ENCODE data around the gene PRPF40B. TPM values are rescaled to one million over a fixed set of nuclear protein-coding genes. Genes with fewer than 3 reads are reported as not detected.
"Not testable (repeated sequence)": the region's sequence is repeated elsewhere in the genome, so short reads cannot be mapped to it uniquely, and the experiment has no call there.

PRPF40B gene
- total RNA-seq, 4 donors from 2014 or later: 3.4 to 10.1 (median 6.7) TPM

- no peak for TF ChIP-seq CTCF (IDR thresholded peaks at IDR 0.05; ENCODE audit: low read depth)
Observed at GRCh38 chr12:49598527-49598926, 24.8 kb upstream of the PRPF40B start.

GRCh38 chr12:49599961-49600360, 23.4 kb upstream of the PRPF40B start:
- TF ChIP-seq CTCF (IDR thresholded peaks at IDR 0.05; ENCODE audit: low read depth): no peak

GRCh38 chr12:49603721-49604120, 19.6 kb upstream of the PRPF40B start:
- no peak for TF ChIP-seq CTCF (IDR thresholded peaks at IDR 0.05; ENCODE audit: low read depth)

- TF ChIP-seq CTCF (IDR thresholded peaks at IDR 0.05; ENCODE audit: low read depth): no peak
Observed at GRCh38 chr12:49604856-49605255, 18.5 kb upstream of the PRPF40B start.

- TF ChIP-seq CTCF (IDR thresholded peaks at IDR 0.05; ENCODE audit: low read depth): not testable (repeated sequence)
Observed at GRCh38 chr12:49605539-49605938, 17.8 kb upstream of the PRPF40B start, which contains the start of gene FAM186B. TSS of gene FAM186B (minus strand) at chr12:49605639. CDS start at chr12:49605477, 162 bp downstream.

- TF ChIP-seq CTCF (IDR thresholded peaks at IDR 0.05; ENCODE audit: low read depth): no peak
Observed at GRCh38 chr12:49609059-49609874, 14.1 kb upstream of the PRPF40B start.

GRCh38 chr12:49609875-49610154, 13.5 kb upstream of the PRPF40B start:
- no peak for TF ChIP-seq CTCF (IDR thresholded peaks at IDR 0.05; ENCODE audit: low read depth)
